GM23338 (cell line): ENCODE data around the gene TJP2. TPM values are rescaled to one million over a fixed set of nuclear protein-coding genes. Genes with fewer than 3 reads are reported as not detected.

Experiments used
- ATAC-seq: fragments of 200-7000 bp; cut with Tn5 transposase; 3 replicates; pipeline ENCODE4 v1.9.1; 2020
- DNase-seq: peaks from one replicate; pipeline ENCODE4 v3.0.0-alpha.2; 2015; ENCODE audit warnings: low spot score
- H2AFZ ChIP-seq: fragments of 200-600 bp; sonication (generic); 2 replicates; pipeline ENCODE4 v1.8.0; 2016; ENCODE audit warnings: antibody characterized with exemption, mild to moderate bottlenecking, moderate library complexity
- H3F3A ChIP-seq: fragments of 200-600 bp; sonication (generic); replicated peaks from 2 replicates; pipeline ENCODE4 v1.8.0; 2017; ENCODE audit warnings: antibody characterized with exemption, mixed run types, low read depth
- H3K27ac ChIP-seq: fragments of 200-600 bp; sonication (generic); 2 replicates; pipeline ENCODE4 v1.6.1; 2016; ENCODE audit warnings: low read depth
- H3K27me3 ChIP-seq: fragments of 200-600 bp; sonication (generic); 2 replicates; pipeline ENCODE4 v1.8.0; 2016; ENCODE audit warnings: mild to moderate bottlenecking, mixed run types, moderate library complexity; ENCODE audit not compliant: insufficient read depth
- H3K36me3 ChIP-seq: fragments of 200-600 bp; sonication (generic); 2 replicates; pipeline ENCODE4 v1.8.0; 2016; ENCODE audit warnings: mild to moderate bottlenecking; ENCODE audit not compliant: insufficient read depth
- H3K4me1 ChIP-seq: fragments of 200-600 bp; sonication (generic); 2 replicates; pipeline ENCODE4 v1.8.0; 2016; ENCODE audit warnings: mild to moderate bottlenecking, moderate library complexity; ENCODE audit not compliant: insufficient read depth
- H3K4me2 ChIP-seq: fragments of 200-600 bp; sonication (generic); 2 replicates; pipeline ENCODE4 v1.7.1; 2017; ENCODE audit warnings: mixed run types
- H3K4me3 ChIP-seq: fragments of 200-600 bp; sonication (generic); 2 replicates; pipeline ENCODE4 v1.6.1; 2016; ENCODE audit warnings: mixed run types
- H3K79me2 ChIP-seq: fragments of 200-600 bp; sonication (generic); replicated peaks from 2 replicates; pipeline ENCODE4 v1.8.0; 2017; ENCODE audit warnings: mild to moderate bottlenecking; ENCODE audit not compliant: insufficient read depth
- H3K9me2 ChIP-seq: fragments of 200-600 bp; sonication (generic); 2 replicates; pipeline ENCODE4 v1.8.0; 2017; ENCODE audit not compliant: insufficient read depth
- H4K20me1 ChIP-seq: fragments of 200-600 bp; sonication (generic); replicated peaks from 2 replicates; pipeline ENCODE4 v1.8.0; 2017; ENCODE audit warnings: mild to moderate bottlenecking; ENCODE audit not compliant: insufficient read depth
- H3K27ac Mint-ChIP-seq: 2 replicates; pipeline ENCODE4 v1.8.0; 2020; ENCODE audit warnings: inconsistent platforms, mild to moderate bottlenecking, moderate library complexity, mixed read lengths
- H3K27me3 Mint-ChIP-seq: 3 replicates; pipeline ENCODE4 v1.8.0; 2022; ENCODE audit warnings: low read depth, mild to moderate bottlenecking, moderate library complexity, mixed read lengths, inconsistent platforms; ENCODE audit not compliant: insufficient read depth, poor library complexity
- H3K36me3 Mint-ChIP-seq: 3 replicates; pipeline ENCODE4 v1.8.0; 2021; ENCODE audit warnings: low read depth, mild to moderate bottlenecking, inconsistent platforms, moderate library complexity, mixed read lengths
- H3K4me1 Mint-ChIP-seq: 3 replicates; pipeline ENCODE4 v1.8.0; 2020; ENCODE audit warnings: mild to moderate bottlenecking, inconsistent platforms, mixed read lengths
- H3K4me3 Mint-ChIP-seq: 3 replicates; pipeline ENCODE4 v1.8.0; 2021; ENCODE audit warnings: moderate library complexity, mild to moderate bottlenecking, inconsistent platforms, mixed read lengths
- H3K9me3 Mint-ChIP-seq: 3 replicates; pipeline ENCODE4 v1.8.0; 2020; ENCODE audit warnings: moderate library complexity, mild to moderate bottlenecking, inconsistent platforms, mixed read lengths
- EZH2 ChIP-seq: fragments of 200-600 bp; sonication (generic); IDR thresholded peaks from one replicate; pipeline ENCODE4 v1.8.0; 2017; ENCODE audit warnings: antibody characterized with exemption, mild to moderate bottlenecking, low read depth; ENCODE audit not compliant: unreplicated experiment
- EZH2phosphoT487 ChIP-seq: fragments of 200-600 bp; sonication (generic); IDR thresholded peaks from one replicate; pipeline ENCODE4 v1.8.1; 2018; ENCODE audit warnings: antibody characterized with exemption; ENCODE audit not compliant: unreplicated experiment
- NANOG ChIP-seq: IDR thresholded peaks from 2 replicates; pipeline ENCODE4 v1.6.1; 2016; ENCODE audit warnings: antibody characterized with exemption, borderline replicate concordance
- POLR2AphosphoS5 ChIP-seq: IDR thresholded peaks from 2 replicates; pipeline ENCODE4 v1.6.1; 2016; ENCODE audit warnings: antibody characterized with exemption, low read depth
- STAT1 ChIP-seq: IDR thresholded peaks from one replicate; pipeline ENCODE4 v1.6.1; 2016; ENCODE audit warnings: antibody characterized with exemption; ENCODE audit not compliant: unreplicated experiment
- ZNF114 ChIP-seq: fragments of 250-450 bp; sonication (Bioruptor Pico); IDR thresholded peaks from 2 replicates; pipeline ENCODE4 v1.5.0; 2020; ENCODE audit warnings: mild to moderate bottlenecking, moderate library complexity
- ZNF331 ChIP-seq: fragments of 250-450 bp; sonication (Bioruptor Pico); IDR thresholded peaks from 2 replicates; pipeline ENCODE4 v1.5.0; 2020; ENCODE audit warnings: low read depth, mild to moderate bottlenecking, moderate library complexity
- polyA plus RNA-seq: library from polyadenylated mRNA; unstranded; fragments of >200 nt; fragmentation: Nextera tagmentation; extraction: Ambion mirVana; gene quantifications from 2 replicates; pipeline ENCODE4 v1.2.1, GENCODE V29; 2016
- total RNA-seq: library from RNA; depleted of rRNA; stranded (reverse); fragments of >200 nt; shearing (Covaris generic); gene quantifications from 2 replicates; pipeline ENCODE4 v1.2.3, GENCODE V29; 2014
- TF ChIP-seq, protein P1 (sequence below): fragments of 250-450 bp; sonication (Bioruptor Pico); IDR thresholded peaks from 2 replicates; pipeline ENCODE4 v1.5.0; 2020; ENCODE audit warnings: mild to moderate bottlenecking, moderate library complexity
- TF ChIP-seq, protein P2 (sequence below), 2 experiments: fragments of 200-600 bp in 1 of 2; sonication (generic) in 1 of 2; conservative IDR thresholded peaks; 2 replicates each; pipeline versions ENCODE4 v1.5.1 to v1.6.1; 2016 to 2017; ENCODE audit warnings: antibody characterized with exemption in 2 of 2, low read depth in 2 of 2, mild to moderate bottlenecking in 2 of 2, moderate library complexity in 1 of 2
- TF ChIP-seq, protein P3 (sequence below): IDR thresholded peaks from one replicate; pipeline ENCODE4 v1.6.1; 2018; ENCODE audit warnings: antibody characterized with exemption; ENCODE audit not compliant: unreplicated experiment
- TF ChIP-seq, protein P4 (sequence below): IDR thresholded peaks from 2 replicates; pipeline ENCODE4 v1.6.1; 2016; ENCODE audit warnings: antibody characterized with exemption

Gene TJP2
- total and polyA plus RNA-seq, 2 experiments from 2014 or later = 37.6 to 234 TPM

DNA sequence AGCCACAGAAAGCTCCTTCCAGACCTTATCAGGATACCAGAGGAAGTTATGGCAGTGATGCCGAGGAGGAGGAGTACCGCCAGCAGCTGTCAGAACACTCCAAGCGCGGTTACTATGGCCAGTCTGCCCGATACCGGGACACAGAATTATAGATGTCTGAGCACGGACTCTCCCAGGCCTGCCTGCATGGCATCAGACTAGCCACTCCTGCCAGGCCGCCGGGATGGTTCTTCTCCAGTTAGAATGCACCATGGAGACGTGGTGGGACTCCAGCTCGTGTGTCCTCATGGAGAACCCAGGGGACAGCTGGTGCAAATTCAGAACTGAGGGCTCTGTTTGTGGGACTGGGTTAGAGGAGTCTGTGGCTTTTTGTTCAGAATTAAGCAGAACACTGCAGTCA is 80.1 kb downstream of the TJP2 start:
- H3K27me3 ChIP-seq = no peaks in the 10 kb centered on the region
- no peak overlapping the region for H3K4me3 ChIP-seq
- peaks cover 9% of the 10 kb centered on the region for H3K27me3 Mint-ChIP-seq
- H3K79me2 ChIP-seq = no peaks in the 10 kb centered on the region
- 0 out of 2 replicates have a peak, but pooled peaks cover 3% of the 10 kb centered on the region for H3F3A ChIP-seq
- H3K27ac Mint-ChIP-seq = no peak overlapping the region
- TF ChIP-seq STAT1 (no peak), EZH2phosphoT487 (no peak), NANOG (no peak), EZH2 (no peak), ZNF331 (CRISPR knock-in tag) (no peak), POLR2AphosphoS5 (no peak), ZNF114 (no peak)
- TF ChIP-seq, protein P1, sequence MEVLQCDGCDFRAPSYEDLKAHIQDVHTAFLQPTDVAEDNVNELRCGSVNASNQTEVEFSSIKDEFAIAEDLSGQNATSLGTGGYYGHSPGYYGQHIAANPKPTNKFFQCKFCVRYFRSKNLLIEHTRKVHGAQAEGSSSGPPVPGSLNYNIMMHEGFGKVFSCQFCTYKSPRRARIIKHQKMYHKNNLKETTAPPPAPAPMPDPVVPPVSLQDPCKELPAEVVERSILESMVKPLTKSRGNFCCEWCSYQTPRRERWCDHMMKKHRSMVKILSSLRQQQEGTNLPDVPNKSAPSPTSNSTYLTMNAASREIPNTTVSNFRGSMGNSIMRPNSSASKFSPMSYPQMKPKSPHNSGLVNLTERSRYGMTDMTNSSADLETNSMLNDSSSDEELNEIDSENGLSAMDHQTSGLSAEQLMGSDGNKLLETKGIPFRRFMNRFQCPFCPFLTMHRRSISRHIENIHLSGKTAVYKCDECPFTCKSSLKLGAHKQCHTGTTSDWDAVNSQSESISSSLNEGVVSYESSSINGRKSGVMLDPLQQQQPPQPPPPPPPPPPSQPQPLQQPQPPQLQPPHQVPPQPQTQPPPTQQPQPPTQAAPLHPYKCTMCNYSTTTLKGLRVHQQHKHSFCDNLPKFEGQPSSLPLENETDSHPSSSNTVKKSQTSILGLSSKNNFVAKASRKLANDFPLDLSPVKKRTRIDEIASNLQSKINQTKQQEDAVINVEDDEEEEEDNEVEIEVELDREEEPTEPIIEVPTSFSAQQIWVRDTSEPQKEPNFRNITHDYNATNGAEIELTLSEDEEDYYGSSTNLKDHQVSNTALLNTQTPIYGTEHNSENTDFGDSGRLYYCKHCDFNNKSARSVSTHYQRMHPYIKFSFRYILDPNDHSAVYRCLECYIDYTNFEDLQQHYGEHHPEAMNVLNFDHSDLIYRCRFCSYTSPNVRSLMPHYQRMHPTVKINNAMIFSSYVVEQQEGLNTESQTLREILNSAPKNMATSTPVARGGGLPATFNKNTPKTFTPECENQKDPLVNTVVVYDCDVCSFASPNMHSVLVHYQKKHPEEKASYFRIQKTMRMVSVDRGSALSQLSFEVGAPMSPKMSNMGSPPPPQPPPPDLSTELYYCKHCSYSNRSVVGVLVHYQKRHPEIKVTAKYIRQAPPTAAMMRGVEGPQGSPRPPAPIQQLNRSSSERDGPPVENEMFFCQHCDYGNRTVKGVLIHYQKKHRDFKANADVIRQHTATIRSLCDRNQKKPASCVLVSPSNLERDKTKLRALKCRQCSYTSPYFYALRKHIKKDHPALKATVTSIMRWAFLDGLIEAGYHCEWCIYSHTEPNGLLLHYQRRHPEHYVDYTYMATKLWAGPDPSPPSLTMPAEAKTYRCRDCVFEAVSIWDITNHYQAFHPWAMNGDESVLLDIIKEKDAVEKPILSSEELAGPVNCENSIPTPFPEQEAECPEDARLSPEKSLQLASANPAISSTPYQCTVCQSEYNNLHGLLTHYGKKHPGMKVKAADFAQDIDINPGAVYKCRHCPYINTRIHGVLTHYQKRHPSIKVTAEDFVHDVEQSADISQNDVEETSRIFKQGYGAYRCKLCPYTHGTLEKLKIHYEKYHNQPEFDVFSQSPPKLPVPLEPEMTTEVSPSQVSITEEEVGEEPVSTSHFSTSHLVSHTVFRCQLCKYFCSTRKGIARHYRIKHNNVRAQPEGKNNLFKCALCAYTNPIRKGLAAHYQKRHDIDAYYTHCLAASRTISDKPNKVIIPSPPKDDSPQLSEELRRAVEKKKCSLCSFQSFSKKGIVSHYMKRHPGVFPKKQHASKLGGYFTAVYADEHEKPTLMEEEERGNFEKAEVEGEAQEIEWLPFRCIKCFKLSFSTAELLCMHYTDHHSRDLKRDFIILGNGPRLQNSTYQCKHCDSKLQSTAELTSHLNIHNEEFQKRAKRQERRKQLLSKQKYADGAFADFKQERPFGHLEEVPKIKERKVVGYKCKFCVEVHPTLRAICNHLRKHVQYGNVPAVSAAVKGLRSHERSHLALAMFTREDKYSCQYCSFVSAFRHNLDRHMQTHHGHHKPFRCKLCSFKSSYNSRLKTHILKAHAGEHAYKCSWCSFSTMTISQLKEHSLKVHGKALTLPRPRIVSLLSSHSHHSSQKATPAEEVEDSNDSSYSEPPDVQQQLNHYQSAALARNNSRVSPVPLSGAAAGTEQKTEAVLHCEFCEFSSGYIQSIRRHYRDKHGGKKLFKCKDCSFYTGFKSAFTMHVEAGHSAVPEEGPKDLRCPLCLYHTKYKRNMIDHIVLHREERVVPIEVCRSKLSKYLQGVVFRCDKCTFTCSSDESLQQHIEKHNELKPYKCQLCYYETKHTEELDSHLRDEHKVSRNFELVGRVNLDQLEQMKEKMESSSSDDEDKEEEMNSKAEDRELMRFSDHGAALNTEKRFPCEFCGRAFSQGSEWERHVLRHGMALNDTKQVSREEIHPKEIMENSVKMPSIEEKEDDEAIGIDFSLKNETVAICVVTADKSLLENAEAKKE = no peak
- TF ChIP-seq, protein P2, sequence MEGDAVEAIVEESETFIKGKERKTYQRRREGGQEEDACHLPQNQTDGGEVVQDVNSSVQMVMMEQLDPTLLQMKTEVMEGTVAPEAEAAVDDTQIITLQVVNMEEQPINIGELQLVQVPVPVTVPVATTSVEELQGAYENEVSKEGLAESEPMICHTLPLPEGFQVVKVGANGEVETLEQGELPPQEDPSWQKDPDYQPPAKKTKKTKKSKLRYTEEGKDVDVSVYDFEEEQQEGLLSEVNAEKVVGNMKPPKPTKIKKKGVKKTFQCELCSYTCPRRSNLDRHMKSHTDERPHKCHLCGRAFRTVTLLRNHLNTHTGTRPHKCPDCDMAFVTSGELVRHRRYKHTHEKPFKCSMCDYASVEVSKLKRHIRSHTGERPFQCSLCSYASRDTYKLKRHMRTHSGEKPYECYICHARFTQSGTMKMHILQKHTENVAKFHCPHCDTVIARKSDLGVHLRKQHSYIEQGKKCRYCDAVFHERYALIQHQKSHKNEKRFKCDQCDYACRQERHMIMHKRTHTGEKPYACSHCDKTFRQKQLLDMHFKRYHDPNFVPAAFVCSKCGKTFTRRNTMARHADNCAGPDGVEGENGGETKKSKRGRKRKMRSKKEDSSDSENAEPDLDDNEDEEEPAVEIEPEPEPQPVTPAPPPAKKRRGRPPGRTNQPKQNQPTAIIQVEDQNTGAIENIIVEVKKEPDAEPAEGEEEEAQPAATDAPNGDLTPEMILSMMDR (conservative IDR thresholded peaks at IDR 0.05; ENCODE audit: low read depth in 2 of 2) = no peak
- TF ChIP-seq, protein P3, sequence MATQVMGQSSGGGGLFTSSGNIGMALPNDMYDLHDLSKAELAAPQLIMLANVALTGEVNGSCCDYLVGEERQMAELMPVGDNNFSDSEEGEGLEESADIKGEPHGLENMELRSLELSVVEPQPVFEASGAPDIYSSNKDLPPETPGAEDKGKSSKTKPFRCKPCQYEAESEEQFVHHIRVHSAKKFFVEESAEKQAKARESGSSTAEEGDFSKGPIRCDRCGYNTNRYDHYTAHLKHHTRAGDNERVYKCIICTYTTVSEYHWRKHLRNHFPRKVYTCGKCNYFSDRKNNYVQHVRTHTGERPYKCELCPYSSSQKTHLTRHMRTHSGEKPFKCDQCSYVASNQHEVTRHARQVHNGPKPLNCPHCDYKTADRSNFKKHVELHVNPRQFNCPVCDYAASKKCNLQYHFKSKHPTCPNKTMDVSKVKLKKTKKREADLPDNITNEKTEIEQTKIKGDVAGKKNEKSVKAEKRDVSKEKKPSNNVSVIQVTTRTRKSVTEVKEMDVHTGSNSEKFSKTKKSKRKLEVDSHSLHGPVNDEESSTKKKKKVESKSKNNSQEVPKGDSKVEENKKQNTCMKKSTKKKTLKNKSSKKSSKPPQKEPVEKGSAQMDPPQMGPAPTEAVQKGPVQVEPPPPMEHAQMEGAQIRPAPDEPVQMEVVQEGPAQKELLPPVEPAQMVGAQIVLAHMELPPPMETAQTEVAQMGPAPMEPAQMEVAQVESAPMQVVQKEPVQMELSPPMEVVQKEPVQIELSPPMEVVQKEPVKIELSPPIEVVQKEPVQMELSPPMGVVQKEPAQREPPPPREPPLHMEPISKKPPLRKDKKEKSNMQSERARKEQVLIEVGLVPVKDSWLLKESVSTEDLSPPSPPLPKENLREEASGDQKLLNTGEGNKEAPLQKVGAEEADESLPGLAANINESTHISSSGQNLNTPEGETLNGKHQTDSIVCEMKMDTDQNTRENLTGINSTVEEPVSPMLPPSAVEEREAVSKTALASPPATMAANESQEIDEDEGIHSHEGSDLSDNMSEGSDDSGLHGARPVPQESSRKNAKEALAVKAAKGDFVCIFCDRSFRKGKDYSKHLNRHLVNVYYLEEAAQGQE = no peak
- TF ChIP-seq, protein P4, sequence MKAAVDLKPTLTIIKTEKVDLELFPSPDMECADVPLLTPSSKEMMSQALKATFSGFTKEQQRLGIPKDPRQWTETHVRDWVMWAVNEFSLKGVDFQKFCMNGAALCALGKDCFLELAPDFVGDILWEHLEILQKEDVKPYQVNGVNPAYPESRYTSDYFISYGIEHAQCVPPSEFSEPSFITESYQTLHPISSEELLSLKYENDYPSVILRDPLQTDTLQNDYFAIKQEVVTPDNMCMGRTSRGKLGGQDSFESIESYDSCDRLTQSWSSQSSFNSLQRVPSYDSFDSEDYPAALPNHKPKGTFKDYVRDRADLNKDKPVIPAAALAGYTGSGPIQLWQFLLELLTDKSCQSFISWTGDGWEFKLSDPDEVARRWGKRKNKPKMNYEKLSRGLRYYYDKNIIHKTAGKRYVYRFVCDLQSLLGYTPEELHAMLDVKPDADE = no peak
- no peak overlapping the region for H2AFZ ChIP-seq
- DNase-seq (no peak), ATAC-seq (no peak)
- no peaks in the 10 kb centered on the region for H3K4me1 Mint-ChIP-seq
- H3K4me1 ChIP-seq = no peaks in the 10 kb centered on the region
- peaks cover 63% of the 10 kb centered on the region for H3K36me3 Mint-ChIP-seq
- no peak overlapping the region for H3K27ac ChIP-seq
- no peak overlapping the region for H3K4me2 ChIP-seq
- peaks cover 24% of the 10 kb centered on the region for H3K36me3 ChIP-seq
- H3K9me2 ChIP-seq = no peaks in the 10 kb centered on the region
- H4K20me1 ChIP-seq = no peaks in the 10 kb centered on the region
- H3K9me3 Mint-ChIP-seq = no peaks in the 10 kb centered on the region
- H3K4me3 Mint-ChIP-seq = no peak overlapping the region
